Pancreas (tissue), 10 donors: ENCODE results near the gene PTPN6. TPM values are rescaled to one million over a fixed set of nuclear protein-coding genes. Genes with fewer than 3 reads are reported as not detected.
A peak's percentile ranks its signal among the peaks of the same experiment; 100 is the strongest.

Experiments
- ATAC-seq, 4 donors: fragments of 200-7000 bp; cut with Tn5 transposase; one replicate each; pipeline versions ENCODE4 v1.8.0 to v1.9.1; 2020; ENCODE audit warnings: mild to moderate bottlenecking in 4 of 4, moderate library complexity in 4 of 4
- DNase-seq, 6 donors: peaks; one replicate each; pipeline ENCODE4 v3.0.0-alpha.2; 2020
- FAIRE-seq: peaks from 2 replicates; lab custom pipeline; 2012; peaks lifted over from hg19 to GRCh38; lab: Jason Lieb, UNC
- H3K27ac ChIP-seq, 4 donors: fragments of 200-600 bp; sonication (generic); 1 replicate in 3 of 4; 2 replicates in 1 of 4; pipeline versions ENCODE4 v1.5.0 to v1.8.0; 2020
- H3K27me3 ChIP-seq, 4 donors: fragments of 200-600 bp; one replicate each; pipeline ENCODE4 v1.8.0; 2021
- H3K36me3 ChIP-seq, 3 donors: fragments of 200-600 bp; sonication (generic) in 1 of 3; one replicate each; pipeline versions ENCODE4 v1.5.0 to v1.8.0; 2020 to 2021
- H3K4me1 ChIP-seq, 3 donors: fragments of 200-600 bp; one replicate each; pipeline ENCODE4 v1.8.0; 2021
- H3K4me3 ChIP-seq, 4 donors: fragments of 200-600 bp; sonication (generic) in 2 of 4; one replicate each; pipeline versions ENCODE4 v1.5.0 to v1.8.0; 2020 to 2021
- H3K9me3 ChIP-seq, 4 donors: fragments of 200-600 bp; one replicate each; pipeline ENCODE4 v1.8.0; 2021
- WGBS, 2 donors: extraction: QIAGEN DNeasy Blood & Tissue Kit; methylation state at CpG; one replicate each; pipeline ENCODE4 v1.1.7; 2013; 5-methylcytosine and 5-hydroxymethylcytosine counted together
- intact Hi-C, 3 donors: fragments of 100-400 bp; cut with DNase I; formaldehyde crosslinking; loops; one replicate each; pipeline versions ENCODE4 v1.11.1 to v1.14.2; 2022
- polyA plus RNA-seq, 2 donors: library from polyadenylated mRNA; stranded (reverse); fragments of 200-250 nt; gene quantifications; one replicate each; pipeline ENCODE4 v1.2.3, GENCODE V29; 2013
- total RNA-seq, 6 donors: library from RNA; stranded (reverse); fragmentation: NEBNext Ultra II Directional in 4 of 6; extraction: Animal tissue kit (Norgen Biotek cat#: 25700) in 4 of 6; gene quantifications; one replicate each; pipeline versions ENCODE4 v1.2.1 to v1.2.4, GENCODE V29; 2021 to 2023
- TF ChIP-seq, protein P1 (sequence below), 4 donors: fragments of 200-600 bp; sonication (generic) in 3 of 4; IDR thresholded peaks; one replicate each; pipeline versions ENCODE4 v1.5.0 to v1.8.0; 2021; ENCODE audit warnings: antibody characterized with exemption in 4 of 4
- donor health status: healthy with polysubstance abuse.
- donor health status: DM: no; HTN: no; CAD: no; lungs with moderate emphysema.
- donor health status: DM: no; HTN: no; CAD: no.
- donor health status: control.
- donor health status: control.
- donor health status: Bipolar disorder and iron deficiency.
- donor health status: DM: yes; HTN: yes; CAD: no.
- donor health status: DM: no; HTN: no; CAD: no.
- donor health status: DM: no; HTN: no; CAD: no.
- donor health status: DM: yes; HTN: yes; CAD: no.

Gene PTPN6
- total and polyA plus RNA-seq, 8 donors, result 13.3 to 53.1 (median 20.3) TPM

DNA sequence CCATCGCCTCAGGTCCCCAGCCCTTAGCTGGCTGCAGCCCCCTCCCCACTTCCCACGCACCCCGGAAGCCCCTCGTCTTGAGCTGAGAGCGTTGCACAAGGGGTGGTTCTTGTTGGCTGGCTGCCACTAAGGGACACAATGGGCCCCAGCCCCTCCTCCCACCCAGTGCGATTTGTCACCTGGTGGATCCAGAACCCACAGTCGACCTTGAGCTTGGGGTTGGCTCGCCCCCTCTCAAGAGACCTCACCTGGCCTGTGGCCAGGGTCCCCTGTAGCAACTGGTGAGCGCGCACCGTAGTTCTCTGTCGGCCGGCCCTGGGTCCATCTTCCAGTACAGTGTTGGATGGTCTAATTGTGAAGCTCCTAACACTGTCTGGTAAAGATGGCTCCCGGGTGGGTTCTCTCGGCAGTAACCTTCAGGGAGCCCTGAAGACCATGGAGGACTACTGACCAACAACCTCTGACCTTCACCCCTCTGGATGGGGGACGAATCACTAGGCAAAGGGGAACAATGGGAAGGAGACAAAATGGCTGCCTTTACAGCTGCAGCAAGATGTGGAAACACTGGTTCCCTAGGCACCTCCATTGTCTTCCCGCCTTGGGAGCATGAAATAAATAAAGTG lies 12.7 kb downstream of the PTPN6 start:
- Histone ChIP-seq H3K4me3 (peak overlapping the region; percentile 61 to 79 (median 66)), H3K27me3 (no peaks in the 10 kb centered on the region), H3K27ac (peak overlapping the region; percentile 88 to 97 (median 94)), H3K36me3 (peaks cover 0 to 5% (median 4%) of the 10 kb centered on the region in 3 donors), H3K4me1 (peaks cover 28 to 54% (median 35%) of the 10 kb centered on the region in 3 donors), H3K9me3 (no peaks in the 10 kb centered on the region)
- intact Hi-C loops, result no loop called here
- 10 to 11% methylated on average over 15 to 17 of the region's 17 CpGs for WGBS, 2 donors
- TF ChIP-seq, protein P1, sequence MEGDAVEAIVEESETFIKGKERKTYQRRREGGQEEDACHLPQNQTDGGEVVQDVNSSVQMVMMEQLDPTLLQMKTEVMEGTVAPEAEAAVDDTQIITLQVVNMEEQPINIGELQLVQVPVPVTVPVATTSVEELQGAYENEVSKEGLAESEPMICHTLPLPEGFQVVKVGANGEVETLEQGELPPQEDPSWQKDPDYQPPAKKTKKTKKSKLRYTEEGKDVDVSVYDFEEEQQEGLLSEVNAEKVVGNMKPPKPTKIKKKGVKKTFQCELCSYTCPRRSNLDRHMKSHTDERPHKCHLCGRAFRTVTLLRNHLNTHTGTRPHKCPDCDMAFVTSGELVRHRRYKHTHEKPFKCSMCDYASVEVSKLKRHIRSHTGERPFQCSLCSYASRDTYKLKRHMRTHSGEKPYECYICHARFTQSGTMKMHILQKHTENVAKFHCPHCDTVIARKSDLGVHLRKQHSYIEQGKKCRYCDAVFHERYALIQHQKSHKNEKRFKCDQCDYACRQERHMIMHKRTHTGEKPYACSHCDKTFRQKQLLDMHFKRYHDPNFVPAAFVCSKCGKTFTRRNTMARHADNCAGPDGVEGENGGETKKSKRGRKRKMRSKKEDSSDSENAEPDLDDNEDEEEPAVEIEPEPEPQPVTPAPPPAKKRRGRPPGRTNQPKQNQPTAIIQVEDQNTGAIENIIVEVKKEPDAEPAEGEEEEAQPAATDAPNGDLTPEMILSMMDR (IDR thresholded peaks at IDR 0.05), result no peak
- DNase-seq (peak in 5 of 6 donors; percentile 60 to 88 (median 73)), FAIRE-seq (no peak), ATAC-seq (no peak)

- FAIRE-seq (no peak), ATAC-seq (no peak), DNase-seq (peak in 1 of 6 donors; percentile 71)
- H3K4me3 ChIP-seq, result peak overlapping the region; percentile 61 to 79 (median 66)
- TF ChIP-seq, protein P1 (IDR thresholded peaks at IDR 0.05), result no peak
- peaks cover 0 to 5% (median 4%) of the 10 kb centered on the region in 3 donors for H3K36me3 ChIP-seq
- H3K4me1 ChIP-seq, result peaks cover 33 to 61% (median 42%) of the 10 kb centered on the region in 3 donors
- no peaks in the 10 kb centered on the region for H3K9me3 ChIP-seq
- peak overlapping the region; percentile 60 to 97 (median 90) for H3K27ac ChIP-seq
- H3K27me3 ChIP-seq, result no peaks in the 10 kb centered on the region
- intact Hi-C loops, result no loop called here
- WGBS, 2 donors, result 10 to 15% methylated on average over 8 of the region's 8 CpGs
Observed at GRCh38 chr12:6964605-6965025, 13.5 kb downstream of the PTPN6 start.

DNA sequence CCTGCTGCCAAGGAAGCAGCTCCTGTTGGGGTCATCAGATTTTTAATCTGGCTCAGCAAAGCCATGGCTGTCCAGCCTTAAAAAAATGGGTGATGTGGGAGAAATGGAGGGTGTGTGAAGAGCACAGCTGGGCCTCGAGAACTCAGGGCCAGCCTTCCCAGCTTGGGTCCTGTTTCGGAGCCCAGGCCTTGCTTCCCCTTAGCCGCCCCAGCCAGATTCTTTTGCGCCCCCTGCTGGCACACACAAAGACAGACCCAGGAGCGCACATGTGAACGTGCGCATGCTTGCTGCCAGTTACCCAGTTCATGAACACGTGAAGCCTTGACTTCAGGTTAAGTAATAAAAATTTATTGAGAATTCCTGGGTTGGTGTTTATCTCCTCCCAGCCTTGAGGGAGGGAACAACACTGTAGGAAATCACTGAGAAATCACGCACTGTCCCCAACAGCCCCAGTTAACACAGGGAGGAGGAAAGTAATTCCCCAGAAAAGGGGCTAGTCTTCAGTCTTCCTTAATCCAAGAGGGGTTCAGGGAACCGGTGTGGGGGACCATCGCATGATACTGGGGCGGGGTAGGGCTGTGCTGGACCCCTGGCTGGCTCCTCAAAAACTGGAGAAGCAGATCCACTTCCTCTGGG lies 14.0 kb downstream of the PTPN6 start:
- no peak for FAIRE-seq
- peak overlapping the region; percentile 61 to 79 (median 66) for H3K4me3 ChIP-seq
- intact Hi-C loops, result no loop called here
- H3K27ac ChIP-seq, result peak overlapping the region; percentile 60 to 97 (median 90)
- H3K4me1 ChIP-seq, result peaks cover 33 to 61% (median 42%) of the 10 kb centered on the region in 3 donors
- H3K9me3 ChIP-seq, result no peaks in the 10 kb centered on the region
- peaks cover 0 to 5% (median 4%) of the 10 kb centered on the region in 3 donors for H3K36me3 ChIP-seq
- ATAC-seq, result peak; percentile 41 to 63 (median 55)
- DNase-seq, result peak; percentile 90 to 95 (median 93)
- TF ChIP-seq, protein P1 (IDR thresholded peaks at IDR 0.05), result peak; percentile 87 to 95 (median 92)
- H3K27me3 ChIP-seq, result no peaks in the 10 kb centered on the region
- 5 to 8% methylated on average over 12 of the region's 12 CpGs for WGBS, 2 donors

- H3K4me1 ChIP-seq, result peaks cover 33 to 57% (median 40%) of the 10 kb centered on the region in 3 donors
- 46% methylated on average over 4 of the region's 4 CpGs for WGBS, 2 donors
- DNase-seq (peak in 1 of 6 donors; percentile 14), FAIRE-seq (no peak), ATAC-seq (no peak)
- H3K36me3 ChIP-seq, result peaks cover 0 to 5% (median 4%) of the 10 kb centered on the region in 3 donors
- TF ChIP-seq, protein P1 (IDR thresholded peaks at IDR 0.05), result no peak
- no peaks in the 10 kb centered on the region for H3K9me3 ChIP-seq
- intact Hi-C loops, result no loop called here
- no peaks in the 10 kb centered on the region for H3K27me3 ChIP-seq
- H3K4me3 ChIP-seq, result peak overlapping the region in 1 of 4 donors; percentile 69
- H3K27ac ChIP-seq, result peak overlapping the region in 3 of 4 donors; percentile 88 to 97 (median 93)
Observed at GRCh38 chr12:6965714-6966113, 14.6 kb downstream of the PTPN6 start.
